NCI-H1092 treated with DMSO at 0.1 percent for 48 hours (cell line): ENCODE data around the gene OR1N1.
A peak's percentile ranks its signal among the peaks of the same experiment; 100 is the strongest.
"Not testable (repeated sequence)": the region's sequence is repeated elsewhere in the genome, so short reads cannot be mapped to it uniquely, and the experiment has no call there.

Experiments
- DNase-seq: peaks from one replicate; lab custom pipeline; 2025; lab: John Stamatoyannopoulos, UW

Gene OR1N1, protein sequence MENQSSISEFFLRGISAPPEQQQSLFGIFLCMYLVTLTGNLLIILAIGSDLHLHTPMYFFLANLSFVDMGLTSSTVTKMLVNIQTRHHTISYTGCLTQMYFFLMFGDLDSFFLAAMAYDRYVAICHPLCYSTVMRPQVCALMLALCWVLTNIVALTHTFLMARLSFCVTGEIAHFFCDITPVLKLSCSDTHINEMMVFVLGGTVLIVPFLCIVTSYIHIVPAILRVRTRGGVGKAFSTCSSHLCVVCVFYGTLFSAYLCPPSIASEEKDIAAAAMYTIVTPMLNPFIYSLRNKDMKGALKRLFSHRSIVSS

DNA sequence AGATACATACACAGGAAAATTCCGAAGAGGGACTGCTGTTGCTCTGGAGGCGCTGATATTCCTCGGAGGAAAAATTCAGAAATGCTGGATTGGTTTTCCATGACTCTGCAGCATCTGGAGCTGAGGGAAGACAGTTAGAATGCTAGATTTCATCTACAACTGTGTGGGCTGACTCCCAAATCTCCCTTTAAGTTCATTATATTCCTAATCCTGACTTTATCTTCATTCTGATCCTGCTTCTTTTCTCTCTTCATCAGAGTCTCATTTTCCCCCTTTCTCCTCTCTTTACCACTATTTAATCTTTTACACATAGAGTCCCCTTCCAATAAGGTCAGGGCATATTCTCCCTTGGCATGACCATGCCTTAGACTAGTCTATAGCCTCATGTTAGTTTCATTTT, at the start of gene OR1N1:
Gene OR1N1 (minus strand): TSS at position 101 of the 400 bp plus-strand sequence. CDS start 0 bp downstream, at position 101.
- no peak for DNase-seq

- DNase-seq = no peak
These were observed 45.4 kb upstream of the OR1N1 start for GRCh38 chr9:122572456-122572855.

GRCh38 chr9:122567901-122568300, 40.8 kb upstream of the OR1N1 start:
- DNase-seq = no peak

DNA sequence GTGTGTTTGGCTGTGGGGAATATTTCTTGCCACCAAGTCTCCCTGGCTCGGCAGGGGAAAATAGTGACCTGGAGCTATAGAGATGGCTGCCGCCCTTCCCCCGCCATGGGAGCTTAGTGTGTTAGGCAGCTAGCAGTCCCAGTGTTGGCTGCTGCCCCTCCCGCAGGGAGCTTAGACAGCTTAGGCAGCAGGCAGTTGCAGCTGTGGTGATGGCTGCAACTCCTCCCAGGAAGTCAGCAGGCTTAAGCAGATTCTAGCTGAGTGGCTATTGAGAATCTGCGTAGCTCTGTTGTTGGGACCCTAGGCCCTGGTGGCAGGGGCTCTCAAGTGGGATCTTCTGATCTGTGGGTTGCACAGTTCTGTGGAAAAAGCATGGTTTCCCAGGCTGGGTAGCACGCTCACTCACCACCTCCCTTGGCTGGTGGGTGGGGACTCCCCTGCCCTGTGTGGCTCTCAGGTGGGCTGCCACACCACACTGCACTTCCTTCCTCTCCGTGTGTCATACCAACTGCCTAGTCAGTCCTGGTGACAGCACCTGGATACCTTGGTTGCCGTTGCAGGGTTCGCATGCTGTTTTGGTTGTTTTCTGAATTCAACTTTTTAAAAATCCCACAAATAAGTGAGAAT, 35.2 kb upstream of the OR1N1 start:
- no peak for DNase-seq

DNA sequence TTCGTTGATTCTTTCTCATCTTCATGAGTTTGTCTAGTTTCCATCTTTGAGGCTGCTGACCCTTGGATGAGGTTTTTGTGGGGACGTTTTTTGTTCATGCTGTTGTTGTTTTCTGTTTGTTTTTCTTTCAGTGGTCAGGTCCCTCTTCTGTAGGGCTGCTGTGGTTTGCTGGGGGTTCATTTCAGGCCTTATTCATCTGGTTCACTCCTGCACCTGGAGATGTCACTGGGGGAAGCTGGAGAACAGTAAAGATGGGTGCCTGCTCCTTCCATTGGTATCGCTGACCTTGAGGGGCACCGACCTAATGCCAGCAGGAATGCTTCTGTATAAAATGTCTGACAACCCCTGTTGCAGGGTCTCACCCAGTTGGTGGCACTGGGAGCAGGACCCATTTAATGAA, 34.4 kb upstream of the OR1N1 start:
- DNase-seq = no peak

DNA sequence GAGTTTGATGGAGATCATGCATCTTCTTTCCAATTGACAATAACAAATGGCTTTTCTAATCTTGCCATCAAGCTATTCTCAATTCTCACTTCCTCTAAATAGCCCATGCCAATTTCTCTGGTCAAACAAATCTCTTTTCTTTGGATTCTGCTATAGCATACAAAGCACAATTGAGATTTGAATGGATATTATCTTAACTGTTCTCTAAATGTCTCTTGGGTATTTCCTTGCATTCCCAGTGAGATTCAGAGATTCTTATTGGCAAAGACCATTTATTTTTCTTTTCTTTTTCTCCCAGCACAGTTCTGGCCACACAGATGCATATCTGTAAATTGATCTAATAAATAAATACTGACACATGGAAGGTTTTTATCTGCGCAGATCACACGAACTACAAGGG, 25.7 kb upstream of the OR1N1 start, which contains the start of gene OR1N2:
Gene OR1N2 (plus strand): TSS at position 301 of the 400 bp plus-strand sequence. CDS start 100 bp downstream, outside the sequence.
- DNase-seq = no peak

GRCh38 chr9:122551371-122551770, 24.3 kb upstream of the OR1N1 start:
- no peak for DNase-seq

- no peak for DNase-seq
These were observed 19.1 kb upstream of the OR1N1 start for GRCh38 chr9:122546196-122546595.

DNA sequence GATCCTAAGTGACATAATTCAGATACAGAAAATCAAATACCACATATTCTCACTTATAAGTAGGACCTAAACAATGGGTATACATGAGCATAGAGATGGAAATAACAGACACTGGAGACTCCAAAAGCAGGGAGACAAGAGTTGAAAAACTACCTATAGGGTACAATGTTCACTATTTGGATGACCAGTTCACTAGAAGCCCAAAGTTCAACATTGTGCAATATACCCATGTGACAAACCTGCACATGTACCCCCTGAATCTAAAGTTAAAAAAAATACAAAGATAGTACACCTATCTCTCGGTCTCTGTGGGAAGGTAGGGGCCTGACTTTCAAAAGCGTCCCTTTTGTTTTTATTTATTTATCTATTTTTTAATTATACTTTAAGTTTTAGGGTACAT, 11.7 kb upstream of the OR1N1 start:
- no peak for DNase-seq

- not testable (repeated sequence) for DNase-seq
These were observed 10.0 kb upstream of the OR1N1 start for GRCh38 chr9:122537066-122537465.

DNA sequence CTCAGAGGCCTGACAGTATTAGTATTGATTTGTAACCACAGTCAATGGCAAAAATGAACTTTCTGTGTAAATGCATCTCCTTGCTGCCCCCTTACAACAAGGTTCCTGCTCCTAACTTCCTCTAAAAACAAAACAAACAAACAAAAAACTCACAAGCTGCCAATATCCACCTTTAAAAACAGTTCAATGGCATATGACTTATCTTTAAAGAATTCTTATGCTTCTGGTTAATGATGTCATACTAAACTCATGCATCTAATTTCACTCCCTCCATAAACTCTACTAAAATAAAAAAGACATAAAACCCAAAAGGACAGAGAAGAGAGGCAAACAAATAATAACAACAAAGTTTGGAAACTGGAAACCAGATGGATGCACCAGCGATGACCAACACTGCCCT, 9.0 kb upstream of the OR1N1 start:
- no peak for DNase-seq

- DNase-seq = not testable (repeated sequence)
These were observed 4.1 kb upstream of the OR1N1 start for GRCh38 chr9:122531157-122531556.

- no peak for DNase-seq
These were observed 491 bp downstream of the OR1N1 start for GRCh38 chr9:122526602-122527001.

DNA sequence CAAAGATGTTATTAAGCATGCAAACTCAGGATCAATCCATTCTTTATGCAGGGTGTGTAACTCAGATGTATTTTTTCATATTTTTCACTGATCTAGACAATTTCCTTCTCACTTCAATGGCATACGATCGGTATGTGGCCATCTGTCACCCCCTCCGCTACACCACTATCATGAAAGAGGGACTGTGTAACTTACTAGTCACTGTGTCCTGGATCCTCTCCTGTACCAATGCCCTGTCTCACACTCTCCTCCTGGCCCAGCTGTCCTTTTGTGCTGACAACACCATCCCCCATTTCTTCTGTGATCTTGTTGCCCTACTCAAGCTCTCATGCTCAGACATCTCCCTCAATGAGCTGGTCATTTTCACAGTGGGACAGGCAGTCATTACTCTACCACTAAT, 7.7 kb downstream of the OR1N1 start:
- DNase-seq = no peak

- DNase-seq = no peak
These were observed 8.3 kb downstream of the OR1N1 start, which contains the start of gene OR1J4 for GRCh38 chr9:122518841-122519240. TSS of gene OR1J4 (plus strand) at chr9:122519141. CDS start at chr9:122519141, 0 bp downstream.

GRCh38 chr9:122518226-122518625, 8.9 kb downstream of the OR1N1 start:
- DNase-seq = no peak

- no peak for DNase-seq
These were observed 16.6 kb downstream of the OR1N1 start, which contains the start of gene OR1J2 for GRCh38 chr9:122510502-122510901. TSS of gene OR1J2 (plus strand) at chr9:122510802. CDS start at chr9:122510802, 0 bp downstream.

- no peak for DNase-seq
These were observed 20.1 kb downstream of the OR1N1 start for GRCh38 chr9:122506964-122507363.

DNA sequence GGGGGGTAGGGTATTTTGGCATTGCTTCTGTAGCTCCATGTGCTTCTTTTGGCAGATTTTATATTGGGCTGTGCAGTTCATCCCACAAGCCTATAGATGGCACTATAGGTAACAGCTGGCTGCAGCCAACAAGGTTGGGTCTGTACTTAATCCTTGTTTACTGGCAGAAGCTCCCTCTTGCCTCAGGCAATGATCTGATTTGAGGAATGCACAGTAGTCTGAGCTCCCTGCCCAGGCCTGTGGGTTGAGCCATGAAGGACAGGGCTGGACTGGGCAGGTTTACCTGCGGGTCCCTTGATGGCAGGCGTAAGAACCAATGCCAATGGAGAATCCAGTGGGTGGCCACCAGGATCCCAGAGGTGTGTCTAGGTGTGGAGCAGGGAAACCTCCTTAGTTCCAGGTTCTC, 28.2 kb downstream of the OR1N1 start:
- peak; percentile 17 for DNase-seq

DNA sequence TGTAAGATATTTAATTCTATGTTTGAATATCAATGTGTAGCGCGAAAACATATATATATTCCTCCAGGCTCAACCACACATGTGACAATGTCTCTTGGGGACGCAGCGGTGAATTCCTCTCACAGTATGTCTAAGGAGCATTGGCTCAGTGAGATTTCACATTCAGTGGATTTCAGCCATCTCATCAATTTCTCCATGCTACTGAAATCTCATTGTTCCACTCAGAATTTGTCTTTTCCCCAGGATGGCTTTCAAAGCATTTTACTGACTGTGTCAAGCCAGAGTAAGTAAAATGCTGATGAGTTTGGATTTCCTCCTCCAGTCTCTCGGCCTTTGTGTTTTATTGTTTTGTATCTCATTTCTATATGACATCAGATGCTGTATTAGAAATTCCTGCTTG, 48.0 kb downstream of the OR1N1 start:
- DNase-seq = no peak

GRCh38 chr9:122477826-122478225, 49.3 kb downstream of the OR1N1 start, which contains the start of gene OR1J1:
TSS of gene OR1J1 (minus strand) at chr9:122477926. CDS start at chr9:122477926, 0 bp downstream.
- DNase-seq = no peak

DNA sequence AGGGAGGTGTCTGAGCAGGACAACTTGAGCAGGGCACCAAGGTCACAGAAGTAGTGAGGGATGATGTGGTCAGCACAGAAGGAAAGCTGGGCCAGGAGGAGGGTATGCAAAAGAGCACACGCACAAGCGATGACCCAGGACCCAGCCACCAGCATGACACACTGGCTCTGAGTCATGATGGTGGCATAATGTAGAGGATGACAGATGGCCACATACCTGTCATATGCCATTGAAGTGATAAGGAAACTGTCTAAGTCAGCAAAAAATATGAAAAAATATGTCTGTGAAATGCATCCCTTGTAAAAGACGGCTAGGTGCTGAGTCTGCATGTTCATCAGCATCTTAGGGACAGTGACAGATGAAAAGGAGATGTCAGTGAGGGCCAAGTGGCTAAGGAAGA, 49.7 kb downstream of the OR1N1 start:
- DNase-seq = no peak
